GM19025 (cell line): ENCODE measurements around the gene TRMT10A.

Experiments used
- ATAC-seq: cut with Tn5 transposase; IDR thresholded peaks from one replicate; pipeline ENCODE4 v1.9.1; 2021; ENCODE audit warnings: mild to moderate bottlenecking, low read depth, moderate library complexity; ENCODE audit not compliant: unreplicated experiment

TRMT10A gene, protein sequence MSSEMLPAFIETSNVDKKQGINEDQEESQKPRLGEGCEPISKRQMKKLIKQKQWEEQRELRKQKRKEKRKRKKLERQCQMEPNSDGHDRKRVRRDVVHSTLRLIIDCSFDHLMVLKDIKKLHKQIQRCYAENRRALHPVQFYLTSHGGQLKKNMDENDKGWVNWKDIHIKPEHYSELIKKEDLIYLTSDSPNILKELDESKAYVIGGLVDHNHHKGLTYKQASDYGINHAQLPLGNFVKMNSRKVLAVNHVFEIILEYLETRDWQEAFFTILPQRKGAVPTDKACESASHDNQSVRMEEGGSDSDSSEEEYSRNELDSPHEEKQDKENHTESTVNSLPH

DNA sequence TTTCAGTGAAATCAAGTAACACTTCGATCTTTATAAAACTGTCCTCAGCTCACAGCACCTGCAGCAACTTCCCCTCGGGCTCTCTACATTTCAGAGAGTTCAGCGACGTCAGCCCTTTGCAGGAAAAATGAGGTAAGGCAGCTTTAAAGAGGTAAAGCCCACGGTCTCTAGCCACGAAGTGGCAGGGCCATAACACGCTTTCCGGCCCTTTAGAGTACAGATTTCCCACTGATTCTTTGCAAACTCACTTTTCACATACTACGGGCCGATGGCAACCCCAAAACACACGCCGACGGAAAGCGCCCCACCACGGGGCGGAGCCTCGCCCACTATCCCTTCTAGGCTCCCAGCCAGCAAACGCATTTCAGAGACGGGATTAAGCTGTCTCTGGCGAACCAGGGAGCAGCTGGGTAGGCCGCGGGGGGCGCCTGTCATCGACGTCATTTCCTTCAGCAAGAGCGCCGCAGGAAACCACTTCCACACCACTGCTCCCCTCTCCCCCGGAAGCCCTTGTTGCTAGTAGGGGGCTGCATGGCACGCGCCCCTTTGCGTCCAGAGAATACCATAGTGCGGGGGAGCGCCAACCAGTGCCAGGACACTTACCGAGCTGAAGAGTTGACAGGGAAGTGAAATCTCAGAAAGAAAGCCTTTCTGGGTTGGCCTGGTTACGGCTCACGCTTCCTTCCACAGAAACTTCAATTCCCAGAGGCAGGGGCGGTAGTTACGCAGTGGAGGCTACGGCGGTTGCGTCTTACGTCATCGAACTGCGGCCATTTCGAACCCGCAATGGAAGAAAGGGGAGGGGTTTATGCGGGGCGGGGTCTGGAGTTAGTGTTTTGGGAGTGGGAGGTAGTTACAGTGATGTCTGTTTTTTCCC is at the start of gene TRMT10A:
TSS of gene TRMT10A (minus strand) at position 730 of the 877 bp plus-strand sequence. CDS start 4,701 bp downstream, outside the sequence.
- peak; percentile 92 for ATAC-seq

DNA sequence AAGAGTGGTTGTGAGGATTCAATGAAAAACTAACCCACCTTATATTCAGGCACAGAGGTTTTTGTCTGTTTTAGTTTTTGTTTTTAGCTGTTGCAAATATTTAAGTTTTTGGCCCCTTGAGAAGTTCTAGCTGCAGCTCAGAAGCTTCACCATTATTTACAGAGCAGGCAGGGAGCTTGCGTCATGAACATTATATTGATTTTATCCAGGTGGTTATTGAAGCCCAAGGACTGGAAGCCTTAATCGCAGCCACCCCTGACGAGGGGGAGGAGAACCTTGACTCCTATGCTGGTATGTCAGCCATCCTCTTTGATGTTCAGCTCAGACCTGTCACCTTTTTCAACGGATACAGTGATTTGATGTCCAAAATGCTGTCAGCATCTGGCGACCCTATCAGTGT is 48.9 kb upstream of the TRMT10A start:
- ATAC-seq = no peak

DNA sequence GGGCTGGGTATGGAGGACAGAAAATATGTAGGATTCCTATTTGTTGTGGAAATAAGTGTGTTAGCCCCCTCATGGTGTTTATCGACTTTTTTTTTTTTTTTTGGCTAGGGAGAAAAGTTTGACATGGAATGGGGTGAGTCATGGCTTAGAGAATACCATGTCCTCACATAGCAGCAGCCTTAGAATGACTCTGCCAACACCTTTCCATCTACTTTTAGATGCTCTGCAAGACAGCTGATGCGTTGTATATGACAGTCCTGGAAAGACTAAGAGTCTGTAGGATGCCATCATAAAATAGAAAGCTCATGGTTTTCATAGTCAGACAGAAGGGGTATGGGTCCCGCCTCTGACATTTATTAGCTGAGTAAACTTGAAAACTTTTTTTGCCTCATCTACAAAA is 48.4 kb upstream of the TRMT10A start:
- no peak for ATAC-seq

DNA sequence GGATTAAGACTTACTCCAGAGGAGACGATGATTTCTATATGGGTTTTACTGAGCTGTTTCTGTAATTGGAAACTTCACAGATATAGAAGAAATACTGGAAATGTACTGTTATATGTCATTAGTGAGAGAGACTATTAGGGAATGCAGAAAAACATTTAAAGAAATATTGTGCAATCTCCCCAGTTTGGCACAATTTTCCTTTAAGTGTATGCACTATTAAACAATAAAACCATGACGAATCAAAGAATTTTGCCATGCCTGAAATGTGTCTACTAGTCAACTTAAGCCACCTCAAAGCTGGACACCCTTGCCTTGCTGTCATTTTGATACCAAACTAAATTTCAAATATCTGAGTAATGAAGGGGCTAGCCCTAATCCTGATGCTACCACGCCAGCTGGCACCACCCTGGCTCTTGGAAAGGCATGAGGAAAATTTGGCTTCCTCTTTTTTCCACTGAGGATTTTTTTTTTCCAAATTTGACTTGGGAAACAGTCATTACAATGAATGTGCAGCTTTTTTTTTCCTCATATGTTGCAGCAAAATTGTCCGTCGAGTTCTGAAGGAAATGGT is 46.9 kb upstream of the TRMT10A start:
- ATAC-seq = no peak

DNA sequence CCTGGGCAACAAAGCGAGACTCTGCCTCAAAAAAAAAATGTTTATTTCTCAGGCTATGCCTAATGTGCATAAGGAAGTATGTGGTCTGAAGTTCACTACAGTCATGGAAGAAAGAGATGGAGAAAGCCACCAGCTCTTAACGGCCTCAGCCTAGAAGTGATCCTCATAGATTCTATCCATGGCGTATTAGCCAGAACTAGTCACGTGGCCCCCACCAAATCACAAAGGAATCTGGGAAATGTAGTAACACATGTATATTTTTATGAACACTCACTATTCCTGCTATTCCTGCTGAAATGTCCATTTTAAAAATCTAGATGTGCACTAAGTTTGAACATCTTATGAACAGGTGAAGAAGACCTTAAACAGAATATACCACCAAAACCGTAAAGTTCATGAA is 44.6 kb upstream of the TRMT10A start:
- no peak for ATAC-seq

DNA sequence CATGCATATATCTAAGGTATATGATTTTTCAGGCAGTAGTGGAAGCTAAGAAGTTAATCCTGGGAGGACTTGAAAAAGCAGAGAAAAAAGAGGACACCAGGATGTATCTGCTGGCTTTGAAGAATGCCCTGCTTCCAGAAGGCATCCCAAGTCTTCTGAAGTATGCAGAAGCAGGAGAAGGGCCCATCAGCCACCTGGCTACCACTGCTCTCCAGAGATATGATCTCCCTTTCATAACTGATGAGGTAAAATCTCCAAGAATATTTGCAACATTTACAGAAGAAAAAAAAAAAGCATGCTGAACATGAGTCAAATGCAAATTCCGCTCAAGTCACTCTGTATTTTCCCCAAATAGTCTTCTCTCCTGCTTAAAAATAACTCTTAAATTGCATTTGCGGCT is 42.9 kb upstream of the TRMT10A start:
- no peak for ATAC-seq

DNA sequence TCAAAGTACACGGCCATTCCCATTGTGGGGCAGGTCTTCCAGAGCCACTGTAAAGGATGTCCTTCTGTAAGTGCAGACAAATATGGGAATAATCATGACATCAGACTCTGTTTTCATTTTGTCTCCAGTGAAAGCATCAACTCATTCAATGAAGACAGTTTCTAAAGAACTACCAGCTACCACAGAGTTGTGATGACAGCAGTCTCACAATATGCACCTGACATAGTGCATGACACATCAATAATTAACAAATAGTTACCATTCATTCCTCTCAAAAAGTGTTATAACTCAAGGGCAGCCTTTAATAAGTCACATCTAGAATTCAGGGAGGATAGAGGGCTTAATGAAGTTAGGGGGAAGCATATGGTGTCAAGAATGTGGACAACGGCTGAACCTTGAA is 31.0 kb upstream of the TRMT10A start:
- ATAC-seq = no peak

DNA sequence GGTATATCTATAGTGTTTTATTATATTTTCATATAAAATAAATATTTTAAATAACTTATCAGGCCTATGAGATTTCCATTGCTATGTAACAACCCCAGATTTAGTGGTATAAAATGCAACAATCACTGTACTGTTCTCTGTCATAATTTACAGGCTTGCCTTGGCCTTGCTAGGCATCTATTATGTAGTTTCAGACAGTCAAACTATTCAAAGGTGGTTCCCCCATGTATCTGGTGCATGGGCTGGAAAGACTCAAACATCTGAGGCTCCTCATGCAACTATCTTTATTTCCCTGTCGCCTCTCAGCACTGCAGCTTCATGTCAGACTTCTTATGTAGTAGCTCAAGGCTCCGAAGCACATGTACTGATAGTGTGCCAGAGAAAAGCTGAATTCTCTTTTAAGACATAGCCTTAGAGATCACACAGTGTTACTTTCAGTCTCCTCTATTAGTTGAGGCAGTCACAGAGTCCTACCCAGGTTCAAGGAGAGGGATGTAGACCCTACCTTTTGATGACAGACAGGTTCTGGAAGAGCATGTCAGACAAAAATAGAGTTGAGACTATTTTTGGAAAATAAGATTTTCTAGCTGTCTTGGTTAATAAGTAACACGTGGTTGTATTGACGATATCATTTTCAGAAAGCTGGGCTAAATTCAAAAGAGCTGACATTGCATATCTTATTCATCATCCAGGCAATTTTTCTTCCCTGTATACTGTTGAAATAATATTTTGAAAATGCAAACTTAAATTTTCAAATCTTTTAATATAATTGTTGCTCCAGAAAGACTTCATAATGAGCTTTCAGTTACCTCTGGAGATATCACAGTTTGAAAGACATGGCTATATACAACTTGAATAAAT is 30.2 kb upstream of the TRMT10A start:
- ATAC-seq = peak; percentile 77

DNA sequence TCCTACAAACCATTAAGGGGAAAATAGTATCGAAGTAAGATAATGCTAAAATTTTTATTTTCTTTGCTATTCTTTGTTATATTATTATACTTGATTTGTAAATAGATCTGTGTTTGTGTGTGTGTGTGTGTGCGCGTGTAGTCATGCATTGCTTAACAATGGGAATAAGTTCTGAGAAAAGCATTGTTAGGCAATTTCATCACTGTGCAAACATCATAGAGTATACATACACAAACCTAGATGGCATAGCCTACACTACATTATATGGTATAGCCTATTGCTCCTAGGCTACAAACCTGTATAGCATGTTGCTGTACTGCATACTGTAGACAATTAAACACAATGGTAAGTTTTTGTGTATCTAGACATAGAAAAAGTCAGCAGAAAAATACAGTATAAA is 27.9 kb upstream of the TRMT10A start:
- no peak for ATAC-seq

DNA sequence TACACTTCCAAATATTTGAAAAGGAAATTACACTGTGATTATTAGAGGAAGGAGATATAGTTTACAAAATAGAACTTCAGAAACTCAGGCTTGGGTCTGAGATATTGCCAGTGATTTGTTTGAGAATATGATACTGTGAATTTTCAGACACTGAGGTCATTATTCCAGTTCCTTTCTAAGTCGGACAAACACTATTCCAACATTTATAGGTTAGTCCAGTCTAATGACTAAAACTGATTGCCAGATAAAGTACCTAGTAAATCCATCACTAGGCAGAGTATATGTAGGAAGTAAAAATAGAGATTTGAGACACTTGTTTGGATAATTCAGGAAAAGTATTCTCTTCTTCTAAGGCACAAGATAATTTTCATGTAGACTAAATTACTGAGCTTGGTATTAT is 24.0 kb upstream of the TRMT10A start:
- ATAC-seq = no peak

DNA sequence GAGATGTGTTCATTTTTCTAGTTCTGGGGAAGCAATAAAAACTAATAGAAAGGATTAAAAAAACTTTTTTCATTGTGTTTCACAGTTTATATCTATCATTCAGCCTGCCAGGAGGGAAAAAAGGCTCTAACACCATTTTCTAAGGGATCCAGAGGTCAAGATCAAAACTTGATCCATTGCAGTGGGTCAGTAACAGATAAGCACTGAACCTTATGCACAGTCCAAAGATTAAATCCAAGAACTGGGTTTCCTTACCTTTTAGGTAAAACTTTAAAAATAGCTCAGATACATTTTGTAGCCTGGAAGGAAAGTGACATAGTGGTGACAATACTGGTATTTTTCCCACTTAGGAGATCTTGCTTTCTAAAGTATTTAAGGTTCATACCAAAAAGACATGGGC is 23.5 kb upstream of the TRMT10A start:
- ATAC-seq = no peak

DNA sequence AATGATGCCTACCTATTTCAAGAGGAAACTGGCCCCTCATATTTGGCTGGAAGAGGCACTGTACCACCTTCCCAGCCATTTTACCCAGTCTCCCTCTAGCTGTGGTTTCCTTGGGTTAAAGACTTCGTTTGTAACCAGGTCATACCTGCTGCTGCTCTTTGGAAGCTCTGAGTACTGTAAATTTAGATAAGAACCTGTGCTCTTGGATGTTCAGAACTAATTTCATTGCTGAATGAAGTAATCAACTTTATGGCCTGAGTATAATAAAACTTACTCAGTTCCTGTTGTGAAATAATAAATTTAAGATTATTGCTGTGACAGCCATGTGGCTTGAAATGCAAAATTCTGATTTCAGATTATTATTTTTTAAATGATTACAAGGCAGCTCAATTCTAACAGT is 23.0 kb upstream of the TRMT10A start:
- ATAC-seq = no peak

DNA sequence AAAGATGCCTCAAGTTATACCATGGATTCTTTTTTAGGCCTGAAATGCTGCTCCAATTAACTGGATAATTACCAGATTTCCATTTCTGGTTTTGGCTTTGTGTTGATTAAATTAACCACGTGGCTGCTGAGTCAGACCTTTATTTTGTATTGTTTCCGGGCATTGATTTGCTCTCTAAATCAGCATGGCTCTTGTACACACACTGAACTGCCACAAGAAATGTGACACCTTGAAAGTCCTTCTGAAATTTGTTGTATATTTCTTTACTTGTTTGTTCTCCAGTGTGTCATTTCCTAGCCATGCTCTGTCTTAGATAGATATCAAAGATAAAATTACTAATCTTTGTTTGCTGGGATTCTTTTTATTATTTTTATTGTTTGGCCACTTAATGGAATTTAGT is 22.5 kb upstream of the TRMT10A start:
- no peak for ATAC-seq

DNA sequence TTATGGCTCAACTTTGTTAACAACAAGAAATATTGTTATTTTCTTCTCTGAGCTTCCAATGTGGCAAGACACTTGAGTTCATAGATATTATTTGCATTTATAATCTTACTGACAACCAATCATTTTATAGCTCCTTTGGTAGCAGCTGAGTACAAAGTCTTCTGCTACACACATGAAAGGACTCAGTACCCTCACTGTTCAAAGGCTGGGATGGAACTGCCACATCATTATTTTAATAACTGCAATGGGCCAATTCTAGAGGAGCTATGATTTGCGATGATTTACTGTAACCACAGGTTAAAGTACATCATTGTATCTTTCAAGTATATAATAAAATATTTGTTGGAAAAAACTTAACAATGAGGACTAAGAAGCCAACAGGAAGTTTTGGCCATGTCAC is 21.7 kb upstream of the TRMT10A start:
- no peak for ATAC-seq

DNA sequence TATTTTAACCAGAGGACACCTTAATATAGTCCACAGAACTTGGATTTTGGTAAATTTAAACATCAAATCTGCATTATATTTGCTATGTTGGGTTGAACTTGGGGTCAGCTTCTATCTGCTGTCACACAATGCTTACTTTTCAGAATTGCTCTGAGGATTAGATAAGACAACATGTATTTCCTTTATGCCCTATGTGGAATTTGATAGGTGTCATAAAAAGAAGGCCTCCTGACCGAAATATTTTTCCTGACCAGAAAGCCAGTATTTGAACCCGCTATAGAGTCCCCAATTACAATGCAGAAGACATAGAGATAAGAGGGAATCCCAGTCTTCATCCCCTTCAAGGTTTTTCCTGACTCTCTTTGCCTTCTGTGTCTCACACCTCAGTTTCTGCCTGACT is 14.9 kb upstream of the TRMT10A start:
- ATAC-seq = no peak

DNA sequence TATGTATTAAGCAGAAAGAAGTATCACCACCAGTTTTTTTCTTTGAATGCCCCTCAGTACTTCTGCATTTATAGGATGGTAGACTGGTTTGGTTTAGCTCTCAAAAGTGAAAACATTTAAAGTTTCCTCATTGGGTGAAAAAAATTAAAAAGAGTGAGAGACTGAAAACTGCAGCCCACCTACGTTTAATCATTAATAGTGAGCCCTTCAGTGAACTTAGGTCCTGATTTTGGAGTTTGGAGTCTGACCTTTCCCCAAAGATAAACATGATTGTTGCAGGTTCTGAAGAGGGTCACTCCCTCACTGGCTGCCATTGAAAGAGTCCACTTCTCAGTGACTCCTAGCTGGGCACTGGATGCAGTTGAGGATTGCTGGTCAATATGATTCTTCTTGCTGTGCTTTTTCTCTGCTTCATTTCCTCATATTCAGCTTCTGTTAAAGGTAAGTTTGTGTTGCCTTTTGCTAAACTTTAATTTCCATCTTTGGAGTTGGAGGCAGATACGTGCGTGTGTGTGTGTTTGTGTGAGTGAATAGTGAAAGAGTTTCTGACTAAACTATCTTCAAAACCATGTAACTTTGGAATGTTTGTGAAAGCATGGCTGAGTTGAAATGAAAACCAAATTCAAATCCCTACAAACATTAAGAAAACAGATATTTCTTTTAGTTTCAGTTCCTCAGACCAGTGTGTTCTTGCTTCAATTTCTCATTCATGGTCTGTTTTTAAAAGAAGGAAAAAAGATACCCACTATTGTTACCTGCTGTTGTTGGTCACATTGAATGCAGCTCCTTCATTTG is 10.9 kb upstream of the TRMT10A start, which contains the start of gene MTTP:
TSS of gene MTTP (plus strand) at position 295 of the 795 bp plus-strand sequence. CDS start at position 381, 86 bp downstream.
- peak; percentile 72 for ATAC-seq

DNA sequence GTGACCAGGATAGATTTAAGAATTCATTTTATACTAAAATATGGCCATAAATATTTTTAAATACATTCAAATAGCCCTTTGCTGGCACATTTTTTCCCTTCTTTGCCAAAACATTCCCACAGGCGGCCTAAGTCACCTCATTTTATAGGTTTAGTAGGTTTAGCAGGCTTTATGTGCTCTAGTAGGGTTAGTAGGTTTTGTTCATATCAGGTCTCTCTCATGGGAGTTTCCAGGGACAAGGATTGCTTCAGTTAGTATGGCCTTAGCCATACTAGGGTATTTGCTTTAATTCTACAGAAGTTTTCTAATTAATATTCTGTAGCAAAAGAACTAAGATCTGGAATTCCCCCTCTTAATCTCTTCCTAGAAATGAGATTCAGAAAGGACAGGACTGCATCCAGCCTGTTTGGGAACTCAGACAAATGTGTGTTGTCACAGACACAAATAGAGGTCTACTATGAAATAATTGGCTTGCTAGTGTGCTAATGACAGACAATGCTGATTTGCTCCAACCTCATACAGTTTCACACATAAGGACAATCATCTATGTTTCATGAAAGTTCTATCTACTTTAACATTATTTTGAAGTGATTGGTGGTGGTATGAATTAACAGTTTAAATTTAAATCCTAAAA is 10.0 kb upstream of the TRMT10A start:
- no peak for ATAC-seq

DNA sequence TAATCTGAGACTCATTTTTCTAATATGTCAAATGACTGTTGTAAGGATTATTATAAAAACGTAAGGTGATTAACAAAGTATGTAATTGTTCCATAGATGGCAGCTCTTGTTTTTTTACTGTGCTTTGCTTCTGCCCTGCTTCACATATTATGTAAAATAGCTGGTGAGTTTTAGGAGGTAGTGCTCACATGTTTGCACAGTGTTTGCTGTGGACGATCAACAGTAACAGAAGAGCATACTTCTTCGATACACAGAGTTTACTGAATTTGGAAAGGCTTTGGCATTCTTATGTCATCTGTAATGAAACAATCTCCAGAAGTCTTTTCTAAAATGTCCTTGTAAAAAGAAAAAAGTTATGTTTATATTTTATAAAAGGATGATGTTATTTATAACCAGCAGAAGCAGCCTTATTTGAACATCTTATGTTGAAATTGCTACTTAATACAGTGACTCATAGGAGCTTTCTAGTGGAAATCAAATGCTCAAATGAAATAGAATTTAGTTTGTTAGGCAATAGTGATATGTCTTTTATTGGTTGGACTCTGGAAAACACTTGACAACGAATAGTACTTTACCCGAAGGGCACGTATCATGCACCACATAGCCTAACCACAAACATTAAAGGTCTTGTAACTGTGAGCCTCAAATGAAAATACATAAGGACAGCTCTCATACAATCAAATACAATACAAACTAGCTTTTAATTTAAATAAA is 8.8 kb upstream of the TRMT10A start:
- ATAC-seq = no peak

DNA sequence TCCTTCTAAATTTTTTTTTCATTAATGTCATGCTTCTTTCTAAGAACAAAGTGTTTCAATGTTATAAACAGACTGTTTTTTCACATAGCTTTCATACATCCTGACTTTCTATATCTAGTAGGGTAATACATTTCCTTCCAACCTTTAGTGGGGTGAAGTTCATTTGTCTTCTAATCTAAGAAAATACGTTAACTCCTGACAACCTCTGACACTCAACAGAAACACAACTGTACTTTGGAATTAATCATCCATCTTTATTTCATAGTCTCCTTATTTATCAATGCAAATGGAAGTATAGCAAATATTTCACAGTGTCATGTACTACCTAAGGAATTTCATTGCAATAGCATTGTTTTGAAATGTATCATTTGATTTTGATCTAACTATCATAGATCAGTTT is 8.0 kb upstream of the TRMT10A start:
- ATAC-seq = no peak
